Activated gamma-delta T cell treated with anti-CD3 and anti-CD28 coated beads, Interleukin-2, amount 50 U/mL, for 16 hours (primary cell): ENCODE results near the gene CLIP2.
"Not testable (repeated sequence)": the region's sequence is repeated elsewhere in the genome, so short reads cannot be mapped to it uniquely, and the experiment has no call there.

Source experiments
- DNase-seq: peaks from one replicate; pipeline ENCODE4 v3.0.0-alpha.2; 2020; ENCODE audit warnings: low read depth

The CLIP2 gene

GRCh38 chr7:74289018-74289658 lies at the start of gene CLIP2:
Gene CLIP2, plus strand, starts transcription at chr7:74289407. Its CDS starts 28,140 bp downstream, at chr7:74317547.
- DNase-seq: peak; percentile 58

- no peak for DNase-seq
Measured at GRCh38 chr7:74240482-74240881, 48.7 kb upstream of the CLIP2 start.

GRCh38 chr7:74242122-74242443 lies 47.1 kb upstream of the CLIP2 start:
- DNase-seq: no peak

- DNase-seq: no peak
Measured at GRCh38 chr7:74246497-74246896, 42.7 kb upstream of the CLIP2 start.

GRCh38 chr7:74248156-74248555 lies 41.1 kb upstream of the CLIP2 start:
- no peak for DNase-seq

- DNase-seq: not testable (repeated sequence)
Measured at GRCh38 chr7:74249058-74249457, 40.1 kb upstream of the CLIP2 start.

- DNase-seq: no peak
Measured at GRCh38 chr7:74252893-74253292, 36.3 kb upstream of the CLIP2 start.

- DNase-seq: no peak
Measured at GRCh38 chr7:74253331-74253730, 35.9 kb upstream of the CLIP2 start.

- no peak for DNase-seq
Measured at GRCh38 chr7:74253835-74254128, 35.4 kb upstream of the CLIP2 start.

- DNase-seq: peak; percentile 94
Measured at GRCh38 chr7:74254129-74254857, 34.9 kb upstream of the CLIP2 start, which contains the start of gene RFC2. Gene RFC2, minus strand, starts transcription at chr7:74254399. Its CDS starts 16 bp downstream, at chr7:74254383.

GRCh38 chr7:74254858-74255379 lies 34.3 kb upstream of the CLIP2 start:
- DNase-seq: no peak

- not testable (repeated sequence) for DNase-seq
Measured at GRCh38 chr7:74255461-74255860, 33.7 kb upstream of the CLIP2 start.

- no peak for DNase-seq
Measured at GRCh38 chr7:74256491-74257408, 32.5 kb upstream of the CLIP2 start.

GRCh38 chr7:74258639-74259038 lies 30.6 kb upstream of the CLIP2 start:
- no peak for DNase-seq

- DNase-seq: no peak
Measured at GRCh38 chr7:74262639-74263398, 26.4 kb upstream of the CLIP2 start.

GRCh38 chr7:74263399-74264120 lies 25.6 kb upstream of the CLIP2 start:
- DNase-seq: no peak

GRCh38 chr7:74266191-74266963 lies 22.8 kb upstream of the CLIP2 start:
- no peak for DNase-seq

- DNase-seq: no peak
Measured at GRCh38 chr7:74267756-74268565, 21.2 kb upstream of the CLIP2 start.

GRCh38 chr7:74269757-74270277 lies 19.4 kb upstream of the CLIP2 start:
- peak; percentile 41 for DNase-seq
